Hepatocyte (in vitro differentiated cells): ENCODE data around the gene DCLK2. TPM values are rescaled to one million over a fixed set of nuclear protein-coding genes. Genes with fewer than 3 reads are reported as not detected.

Experiments used
- DNase-seq: peaks from one replicate; pipeline ENCODE4 v3.0.0-alpha.2; 2016; ENCODE audit warnings: low spot score
- H2AFZ ChIP-seq: fragments of 200-600 bp; sonication (generic); 2 replicates; pipeline ENCODE4 v1.6.0; 2016; ENCODE audit warnings: antibody characterized with exemption, mild to moderate bottlenecking
- H3K27ac ChIP-seq: fragments of 200-600 bp; sonication (generic); 2 replicates; pipeline ENCODE4 v1.5.1; 2016; ENCODE audit warnings: mild to moderate bottlenecking
- H3K27me3 ChIP-seq: fragments of 200-600 bp; sonication (generic); 2 replicates; pipeline ENCODE4 v1.6.1; 2016
- H3K36me3 ChIP-seq: fragments of 200-600 bp; sonication (generic); replicated peaks from 2 replicates; pipeline ENCODE4 v1.5.1; 2016; ENCODE audit warnings: low read depth; ENCODE audit not compliant: insufficient read depth
- H3K4me1 ChIP-seq: fragments of 200-600 bp; sonication (generic); 2 replicates; pipeline ENCODE4 v1.5.1; 2016; ENCODE audit warnings: mild to moderate bottlenecking, moderate library complexity; ENCODE audit not compliant: insufficient read depth
- H3K4me2 ChIP-seq: fragments of 200-600 bp; sonication (generic); 2 replicates; pipeline ENCODE4 v1.6.0; 2016
- H3K4me3 ChIP-seq: fragments of 200-600 bp; sonication (generic); 2 replicates; pipeline ENCODE4 v1.5.1; 2016; ENCODE audit warnings: mild to moderate bottlenecking
- H3K79me2 ChIP-seq: fragments of 200-600 bp; sonication (generic); 2 replicates; pipeline ENCODE4 v1.6.0; 2017; ENCODE audit warnings: mild to moderate bottlenecking
- H3K9me2 ChIP-seq: fragments of 200-600 bp; sonication (generic); replicated peaks from 2 replicates; pipeline ENCODE4 v1.6.0; 2017; ENCODE audit warnings: mild to moderate bottlenecking; ENCODE audit not compliant: insufficient read depth
- H3K9me3 ChIP-seq: fragments of 200-600 bp; sonication (generic); 2 replicates; pipeline ENCODE4 v1.5.1; 2016; ENCODE audit warnings: low read depth, mild to moderate bottlenecking
- H4K20me1 ChIP-seq: fragments of 200-600 bp; sonication (generic); 2 replicates; pipeline ENCODE4 v1.6.0; 2016; ENCODE audit warnings: mild to moderate bottlenecking; ENCODE audit not compliant: insufficient read depth, poor library complexity, severe bottlenecking
- CTCF ChIP-seq: fragments of 200-600 bp; sonication (generic); IDR thresholded peaks from 2 replicates; pipeline ENCODE4 v1.5.1; 2016; ENCODE audit warnings: antibody characterized with exemption, mild to moderate bottlenecking; ENCODE audit not compliant: poor library complexity
- EZH2 ChIP-seq: fragments of 200-600 bp; sonication (generic); IDR thresholded peaks from 2 replicates; pipeline ENCODE4 v1.6.1; 2016; ENCODE audit warnings: antibody characterized with exemption, mild to moderate bottlenecking, borderline replicate concordance
- EZH2phosphoT487 ChIP-seq: fragments of 200-600 bp; sonication (generic); IDR thresholded peaks from one replicate; pipeline ENCODE4 v1.6.1; 2018; ENCODE audit warnings: antibody characterized with exemption, mild to moderate bottlenecking, low read depth, moderate library complexity; ENCODE audit not compliant: unreplicated experiment, severe bottlenecking
- WGBS: methylation state at CpG from one replicate; pipeline ENCODE4 v1.1.6; 2016; ENCODE audit warnings: low lambda C conversion rate; ENCODE audit errors: missing lambda C conversion rate; 5-methylcytosine and 5-hydroxymethylcytosine counted together
- polyA plus RNA-seq: library from polyadenylated mRNA; unstranded; fragments of >200 nt; fragmentation: Nextera tagmentation; extraction: Ambion mirVana; gene quantifications from 2 replicates; pipeline ENCODE4 v1.2.1, GENCODE V29; 2016
- total RNA-seq: library from RNA; depleted of rRNA; stranded (reverse); fragments of >200 nt; gene quantifications from 2 replicates; pipeline ENCODE4 v1.2.3, GENCODE V29; 2014

The DCLK2 gene
- total and polyA plus RNA-seq, 2 experiments from 2014 or later = 1.5 to 2.8 TPM

DNA sequence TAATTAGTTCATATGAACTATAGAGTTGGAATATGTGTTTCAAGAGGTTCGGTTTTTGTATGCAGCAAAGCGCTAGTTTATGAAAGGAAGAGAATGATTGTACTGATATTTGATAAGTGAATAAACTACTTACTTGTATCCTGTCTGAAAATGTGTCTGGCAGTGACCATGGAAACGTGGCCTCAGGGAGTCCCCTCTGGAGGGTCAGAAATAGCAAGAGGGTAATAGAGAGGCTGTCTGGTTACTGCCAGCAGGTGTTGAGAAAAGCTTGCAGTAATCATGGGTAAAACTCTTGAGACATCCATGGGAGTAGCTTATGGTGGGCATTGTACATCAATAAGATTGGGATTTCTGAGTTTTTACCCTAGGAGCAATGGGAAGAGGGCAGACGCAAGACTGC, 77.1 kb downstream of the DCLK2 start:
- Histone ChIP-seq H3K9me3 (no peaks in the 10 kb centered on the region), H3K4me1 (no peaks in the 10 kb centered on the region), H3K36me3 (no peaks in the 10 kb centered on the region), H3K79me2 (no peaks in the 10 kb centered on the region), H2AFZ (no peak overlapping the region), H4K20me1 (no peaks in the 10 kb centered on the region), H3K4me2 (no peak overlapping the region), H3K27me3 (no peaks in the 10 kb centered on the region), H3K27ac (no peak overlapping the region), H3K9me2 (no peaks in the 10 kb centered on the region), H3K4me3 (no peak overlapping the region)
- 89% methylated on average over 4 of the region's 4 CpGs for WGBS
- DNase-seq = no peak
- no peak for TF ChIP-seq EZH2phosphoT487
- no peak for TF ChIP-seq EZH2
- TF ChIP-seq CTCF = no peak

DNA sequence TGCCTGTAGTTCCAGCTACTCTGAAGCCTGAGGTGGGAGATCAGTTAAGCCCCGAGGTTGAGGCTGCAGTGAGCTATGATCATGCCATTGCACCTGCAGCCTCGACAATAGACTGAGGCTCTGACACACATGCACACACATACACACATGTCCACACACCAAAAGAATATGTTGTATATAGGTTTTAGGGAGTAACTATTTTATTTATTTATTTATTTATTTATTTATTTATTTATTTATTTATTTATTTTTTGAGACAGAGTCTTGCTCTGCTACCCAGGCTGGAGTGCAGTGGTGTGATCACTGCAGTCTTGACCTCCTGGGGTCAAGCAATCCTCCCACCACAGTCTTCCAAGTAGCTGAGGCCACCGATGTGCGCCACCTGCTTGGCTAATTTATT, 78.3 kb downstream of the DCLK2 start:
- Histone ChIP-seq H3K4me1 (no peaks in the 10 kb centered on the region), H3K79me2 (no peaks in the 10 kb centered on the region), H3K4me3 (no peak overlapping the region), H3K27me3 (no peaks in the 10 kb centered on the region), H3K27ac (no peak overlapping the region), H4K20me1 (no peaks in the 10 kb centered on the region), H2AFZ (no peak overlapping the region), H3K4me2 (no peak overlapping the region), H3K9me2 (no peaks in the 10 kb centered on the region), H3K36me3 (no peaks in the 10 kb centered on the region), H3K9me3 (no peaks in the 10 kb centered on the region)
- no peak for DNase-seq
- 96% methylated on average over 4 of the region's 4 CpGs for WGBS
- TF ChIP-seq EZH2phosphoT487 (no peak), EZH2 (no peak), CTCF (no peak)

DNA sequence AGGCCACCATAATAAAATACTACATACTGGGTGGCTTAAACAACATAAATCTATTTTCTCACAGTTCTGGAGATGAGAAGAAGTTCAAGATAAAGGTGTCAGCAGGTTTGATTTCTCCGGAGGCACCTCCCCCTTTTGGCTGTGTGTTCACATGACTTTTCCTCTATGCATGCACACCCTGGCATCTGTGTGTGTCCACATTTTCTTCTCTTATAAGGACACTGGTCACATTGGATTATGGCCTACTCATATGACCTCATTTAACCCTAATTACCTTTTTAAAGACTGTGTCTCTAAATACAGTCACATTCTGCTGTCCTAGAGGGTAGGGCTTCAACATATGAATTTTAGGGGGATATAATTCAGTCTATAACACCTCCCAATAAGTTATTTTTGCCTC, 79.8 kb downstream of the DCLK2 start:
- H3K4me1 ChIP-seq = no peaks in the 10 kb centered on the region
- no peaks in the 10 kb centered on the region for H3K27me3 ChIP-seq
- no peaks in the 10 kb centered on the region for H3K79me2 ChIP-seq
- no peaks in the 10 kb centered on the region for H3K9me2 ChIP-seq
- H3K4me3 ChIP-seq = no peak overlapping the region
- no peak for DNase-seq
- H3K27ac ChIP-seq = no peak overlapping the region
- TF ChIP-seq CTCF (no peak), EZH2phosphoT487 (no peak), EZH2 (no peak)
- no peak overlapping the region for H2AFZ ChIP-seq
- no peaks in the 10 kb centered on the region for H3K36me3 ChIP-seq
- H4K20me1 ChIP-seq = no peaks in the 10 kb centered on the region
- H3K9me3 ChIP-seq = no peaks in the 10 kb centered on the region
- H3K4me2 ChIP-seq = no peak overlapping the region
- 91% methylated on average over 1 of the region's 1 CpG for WGBS

DNA sequence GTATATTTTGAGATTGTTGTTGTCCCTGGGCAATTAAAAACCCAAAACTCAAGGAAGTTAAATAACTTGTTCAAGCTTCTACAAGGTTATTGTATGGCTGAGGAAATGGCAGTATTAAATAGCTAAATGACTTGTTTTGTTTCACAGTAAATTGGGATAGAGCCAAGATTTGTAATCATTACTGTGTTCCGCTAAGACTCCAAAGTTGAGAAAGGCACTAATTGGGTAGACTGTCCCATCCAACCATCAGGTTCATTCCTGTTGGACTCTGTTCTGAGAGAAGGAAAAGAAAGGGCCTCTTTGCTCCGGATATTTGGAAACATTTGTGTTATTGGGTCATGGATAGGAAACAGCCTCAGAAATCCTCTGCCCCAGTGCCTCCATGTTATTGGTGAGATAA, 82.2 kb downstream of the DCLK2 start:
- H4K20me1 ChIP-seq = no peaks in the 10 kb centered on the region
- no peaks in the 10 kb centered on the region for H3K9me3 ChIP-seq
- no peaks in the 10 kb centered on the region for H3K27me3 ChIP-seq
- no peaks in the 10 kb centered on the region for H3K36me3 ChIP-seq
- no peaks in the 10 kb centered on the region for H3K4me1 ChIP-seq
- H3K79me2 ChIP-seq = no peaks in the 10 kb centered on the region
- H3K27ac ChIP-seq = no peak overlapping the region
- WGBS = 72% methylated on average over 2 of the region's 2 CpGs
- no peak overlapping the region for H3K4me3 ChIP-seq
- no peak for DNase-seq
- no peak overlapping the region for H2AFZ ChIP-seq
- no peak overlapping the region for H3K4me2 ChIP-seq
- TF ChIP-seq CTCF = no peak
- TF ChIP-seq EZH2 = no peak
- TF ChIP-seq EZH2phosphoT487 = no peak
- H3K9me2 ChIP-seq = no peaks in the 10 kb centered on the region
